ENCODE measurements around the gene DCAF12.
A peak's percentile ranks its signal among the peaks of the same experiment; 100 is the strongest.

DCAF12 gene

DNA sequence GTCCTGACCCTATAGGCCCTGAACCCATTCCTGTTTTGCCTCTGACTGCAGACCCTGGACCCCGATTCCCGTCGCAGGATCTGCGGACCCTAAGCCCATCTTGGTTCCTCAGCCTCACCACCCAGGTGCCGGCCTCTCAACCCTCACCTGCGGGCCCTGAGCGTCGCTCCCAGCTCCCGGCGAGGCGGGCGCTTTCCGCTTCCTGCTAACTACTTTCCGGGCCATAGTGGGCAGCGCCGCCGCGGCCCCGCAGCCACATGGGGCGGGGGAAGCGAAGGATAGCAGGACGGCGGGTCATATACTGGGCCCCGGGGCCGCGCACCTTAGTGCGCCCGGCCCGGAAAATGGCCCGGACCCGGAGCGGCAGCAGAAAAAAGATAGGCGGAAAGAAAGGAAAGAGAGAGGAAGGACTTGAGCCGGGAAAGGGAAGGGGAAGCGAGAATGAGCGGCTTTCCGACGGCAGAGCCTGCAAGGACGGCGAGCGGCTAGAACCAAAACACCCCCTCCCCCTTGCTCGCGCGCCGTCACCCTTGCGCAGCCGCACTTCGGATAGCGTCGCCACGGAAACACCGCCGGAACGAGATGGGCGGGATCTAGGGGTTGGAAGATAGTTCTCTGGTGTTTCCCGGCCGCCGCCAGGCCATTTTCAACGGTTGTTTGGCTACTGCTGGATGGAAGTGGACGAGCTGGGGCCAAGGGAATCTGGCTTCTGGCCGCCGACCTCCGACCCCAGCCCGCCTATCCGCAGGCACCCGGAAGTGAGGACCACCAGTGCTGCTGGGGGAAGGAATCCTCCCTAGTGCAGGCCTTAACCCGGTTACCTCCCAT lies at the start of gene DCAF12 (continued):
- TF ChIP-seq, protein P1, sequence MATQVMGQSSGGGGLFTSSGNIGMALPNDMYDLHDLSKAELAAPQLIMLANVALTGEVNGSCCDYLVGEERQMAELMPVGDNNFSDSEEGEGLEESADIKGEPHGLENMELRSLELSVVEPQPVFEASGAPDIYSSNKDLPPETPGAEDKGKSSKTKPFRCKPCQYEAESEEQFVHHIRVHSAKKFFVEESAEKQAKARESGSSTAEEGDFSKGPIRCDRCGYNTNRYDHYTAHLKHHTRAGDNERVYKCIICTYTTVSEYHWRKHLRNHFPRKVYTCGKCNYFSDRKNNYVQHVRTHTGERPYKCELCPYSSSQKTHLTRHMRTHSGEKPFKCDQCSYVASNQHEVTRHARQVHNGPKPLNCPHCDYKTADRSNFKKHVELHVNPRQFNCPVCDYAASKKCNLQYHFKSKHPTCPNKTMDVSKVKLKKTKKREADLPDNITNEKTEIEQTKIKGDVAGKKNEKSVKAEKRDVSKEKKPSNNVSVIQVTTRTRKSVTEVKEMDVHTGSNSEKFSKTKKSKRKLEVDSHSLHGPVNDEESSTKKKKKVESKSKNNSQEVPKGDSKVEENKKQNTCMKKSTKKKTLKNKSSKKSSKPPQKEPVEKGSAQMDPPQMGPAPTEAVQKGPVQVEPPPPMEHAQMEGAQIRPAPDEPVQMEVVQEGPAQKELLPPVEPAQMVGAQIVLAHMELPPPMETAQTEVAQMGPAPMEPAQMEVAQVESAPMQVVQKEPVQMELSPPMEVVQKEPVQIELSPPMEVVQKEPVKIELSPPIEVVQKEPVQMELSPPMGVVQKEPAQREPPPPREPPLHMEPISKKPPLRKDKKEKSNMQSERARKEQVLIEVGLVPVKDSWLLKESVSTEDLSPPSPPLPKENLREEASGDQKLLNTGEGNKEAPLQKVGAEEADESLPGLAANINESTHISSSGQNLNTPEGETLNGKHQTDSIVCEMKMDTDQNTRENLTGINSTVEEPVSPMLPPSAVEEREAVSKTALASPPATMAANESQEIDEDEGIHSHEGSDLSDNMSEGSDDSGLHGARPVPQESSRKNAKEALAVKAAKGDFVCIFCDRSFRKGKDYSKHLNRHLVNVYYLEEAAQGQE (tag by site-specific recombination; IDR thresholded peaks at IDR 0.05): peak; percentile 66
- TF ChIP-seq, protein P2, sequence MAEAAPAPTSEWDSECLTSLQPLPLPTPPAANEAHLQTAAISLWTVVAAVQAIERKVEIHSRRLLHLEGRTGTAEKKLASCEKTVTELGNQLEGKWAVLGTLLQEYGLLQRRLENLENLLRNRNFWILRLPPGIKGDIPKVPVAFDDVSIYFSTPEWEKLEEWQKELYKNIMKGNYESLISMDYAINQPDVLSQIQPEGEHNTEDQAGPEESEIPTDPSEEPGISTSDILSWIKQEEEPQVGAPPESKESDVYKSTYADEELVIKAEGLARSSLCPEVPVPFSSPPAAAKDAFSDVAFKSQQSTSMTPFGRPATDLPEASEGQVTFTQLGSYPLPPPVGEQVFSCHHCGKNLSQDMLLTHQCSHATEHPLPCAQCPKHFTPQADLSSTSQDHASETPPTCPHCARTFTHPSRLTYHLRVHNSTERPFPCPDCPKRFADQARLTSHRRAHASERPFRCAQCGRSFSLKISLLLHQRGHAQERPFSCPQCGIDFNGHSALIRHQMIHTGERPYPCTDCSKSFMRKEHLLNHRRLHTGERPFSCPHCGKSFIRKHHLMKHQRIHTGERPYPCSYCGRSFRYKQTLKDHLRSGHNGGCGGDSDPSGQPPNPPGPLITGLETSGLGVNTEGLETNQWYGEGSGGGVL (tag by site-specific recombination; IDR thresholded peaks at IDR 0.05): no peak
- TF ChIP-seq ZNF184 (tag by site-specific recombination; IDR thresholded peaks at IDR 0.05): no peak
- TF ChIP-seq, protein P3, sequence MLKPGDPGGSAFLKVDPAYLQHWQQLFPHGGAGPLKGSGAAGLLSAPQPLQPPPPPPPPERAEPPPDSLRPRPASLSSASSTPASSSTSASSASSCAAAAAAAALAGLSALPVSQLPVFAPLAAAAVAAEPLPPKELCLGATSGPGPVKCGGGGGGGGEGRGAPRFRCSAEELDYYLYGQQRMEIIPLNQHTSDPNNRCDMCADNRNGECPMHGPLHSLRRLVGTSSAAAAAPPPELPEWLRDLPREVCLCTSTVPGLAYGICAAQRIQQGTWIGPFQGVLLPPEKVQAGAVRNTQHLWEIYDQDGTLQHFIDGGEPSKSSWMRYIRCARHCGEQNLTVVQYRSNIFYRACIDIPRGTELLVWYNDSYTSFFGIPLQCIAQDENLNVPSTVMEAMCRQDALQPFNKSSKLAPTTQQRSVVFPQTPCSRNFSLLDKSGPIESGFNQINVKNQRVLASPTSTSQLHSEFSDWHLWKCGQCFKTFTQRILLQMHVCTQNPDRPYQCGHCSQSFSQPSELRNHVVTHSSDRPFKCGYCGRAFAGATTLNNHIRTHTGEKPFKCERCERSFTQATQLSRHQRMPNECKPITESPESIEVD (tag by site-specific recombination; IDR thresholded peaks at IDR 0.05): no peak
- no peak for TF ChIP-seq ZNF555 (tag by site-specific recombination; conservative IDR thresholded peaks at IDR 0.05)
- no peak for TF ChIP-seq ZNF140 (tag by site-specific recombination; IDR thresholded peaks at IDR 0.05)
- TF ChIP-seq GLIS1 (tag by site-specific recombination; IDR thresholded peaks at IDR 0.05): no peak
- no peak for TF ChIP-seq ZNF423 (tag by site-specific recombination; IDR thresholded peaks at IDR 0.05)
- no peak for TF ChIP-seq ZNF23 (tag by site-specific recombination; IDR thresholded peaks at IDR 0.05; ENCODE audit: borderline replicate concordance)
- TF ChIP-seq ZNF169 (tag by site-specific recombination; IDR thresholded peaks at IDR 0.05): no peak
- TF ChIP-seq ZNF785 (tag by site-specific recombination; IDR thresholded peaks at IDR 0.05): no peak
- TF ChIP-seq, protein P4, sequence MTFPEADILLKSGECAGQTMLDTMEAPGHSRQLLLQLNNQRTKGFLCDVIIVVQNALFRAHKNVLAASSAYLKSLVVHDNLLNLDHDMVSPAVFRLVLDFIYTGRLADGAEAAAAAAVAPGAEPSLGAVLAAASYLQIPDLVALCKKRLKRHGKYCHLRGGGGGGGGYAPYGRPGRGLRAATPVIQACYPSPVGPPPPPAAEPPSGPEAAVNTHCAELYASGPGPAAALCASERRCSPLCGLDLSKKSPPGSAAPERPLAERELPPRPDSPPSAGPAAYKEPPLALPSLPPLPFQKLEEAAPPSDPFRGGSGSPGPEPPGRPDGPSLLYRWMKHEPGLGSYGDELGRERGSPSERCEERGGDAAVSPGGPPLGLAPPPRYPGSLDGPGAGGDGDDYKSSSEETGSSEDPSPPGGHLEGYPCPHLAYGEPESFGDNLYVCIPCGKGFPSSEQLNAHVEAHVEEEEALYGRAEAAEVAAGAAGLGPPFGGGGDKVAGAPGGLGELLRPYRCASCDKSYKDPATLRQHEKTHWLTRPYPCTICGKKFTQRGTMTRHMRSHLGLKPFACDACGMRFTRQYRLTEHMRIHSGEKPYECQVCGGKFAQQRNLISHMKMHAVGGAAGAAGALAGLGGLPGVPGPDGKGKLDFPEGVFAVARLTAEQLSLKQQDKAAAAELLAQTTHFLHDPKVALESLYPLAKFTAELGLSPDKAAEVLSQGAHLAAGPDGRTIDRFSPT (tag by site-specific recombination; IDR thresholded peaks at IDR 0.05): no peak
- TF ChIP-seq ZNF112 (tag by site-specific recombination; IDR thresholded peaks at IDR 0.05): no peak
- peak; percentile 43; the same call in 1 of the 2 replicates for TF ChIP-seq ZEB2 (tag by site-specific recombination; IDR thresholded peaks at IDR 0.05)
- TF ChIP-seq ZNF266 (tag by site-specific recombination; IDR thresholded peaks at IDR 0.05; ENCODE audit: low read depth): no peak
- TF ChIP-seq KLF1 (tag by site-specific recombination; IDR thresholded peaks at IDR 0.05): no peak
- no peak for TF ChIP-seq REPIN1 (tag by site-specific recombination; IDR thresholded peaks at IDR 0.05; ENCODE audit: low read depth)
- no peak for TF ChIP-seq ZNF404 (tag by site-specific recombination; IDR thresholded peaks at IDR 0.05)
- TF ChIP-seq ZNF548 (tag by site-specific recombination; IDR thresholded peaks at IDR 0.05): no peak
- peak; percentile 99 for TF ChIP-seq ZNF600 (tag by site-specific recombination; IDR thresholded peaks at IDR 0.05)
- TF ChIP-seq, protein P5, sequence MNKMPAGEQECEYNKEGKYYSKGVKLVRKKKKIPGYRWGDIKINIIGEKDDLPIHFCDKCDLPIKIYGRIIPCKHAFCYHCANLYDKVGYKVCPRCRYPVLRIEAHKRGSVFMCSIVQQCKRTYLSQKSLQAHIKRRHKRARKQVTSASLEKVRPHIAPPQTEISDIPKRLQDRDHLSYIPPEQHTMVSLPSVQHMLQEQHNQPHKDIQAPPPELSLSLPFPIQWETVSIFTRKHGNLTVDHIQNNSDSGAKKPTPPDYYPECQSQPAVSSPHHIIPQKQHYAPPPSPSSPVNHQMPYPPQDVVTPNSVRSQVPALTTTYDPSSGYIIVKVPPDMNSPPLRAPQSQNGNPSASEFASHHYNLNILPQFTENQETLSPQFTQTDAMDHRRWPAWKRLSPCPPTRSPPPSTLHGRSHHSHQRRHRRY (tag by site-specific recombination; IDR thresholded peaks at IDR 0.05): no peak
- peak; percentile 76; the same call in 1 of the 2 replicates for TF ChIP-seq ZNF391 (tag by site-specific recombination; IDR thresholded peaks at IDR 0.05; ENCODE audit: borderline replicate concordance, low read depth)
- TF ChIP-seq ZNF132 (tag by site-specific recombination; IDR thresholded peaks at IDR 0.05; ENCODE audit: borderline replicate concordance): no peak
- TF ChIP-seq FEZF1 (tag by site-specific recombination; IDR thresholded peaks at IDR 0.05): no peak
- TF ChIP-seq, protein P6, sequence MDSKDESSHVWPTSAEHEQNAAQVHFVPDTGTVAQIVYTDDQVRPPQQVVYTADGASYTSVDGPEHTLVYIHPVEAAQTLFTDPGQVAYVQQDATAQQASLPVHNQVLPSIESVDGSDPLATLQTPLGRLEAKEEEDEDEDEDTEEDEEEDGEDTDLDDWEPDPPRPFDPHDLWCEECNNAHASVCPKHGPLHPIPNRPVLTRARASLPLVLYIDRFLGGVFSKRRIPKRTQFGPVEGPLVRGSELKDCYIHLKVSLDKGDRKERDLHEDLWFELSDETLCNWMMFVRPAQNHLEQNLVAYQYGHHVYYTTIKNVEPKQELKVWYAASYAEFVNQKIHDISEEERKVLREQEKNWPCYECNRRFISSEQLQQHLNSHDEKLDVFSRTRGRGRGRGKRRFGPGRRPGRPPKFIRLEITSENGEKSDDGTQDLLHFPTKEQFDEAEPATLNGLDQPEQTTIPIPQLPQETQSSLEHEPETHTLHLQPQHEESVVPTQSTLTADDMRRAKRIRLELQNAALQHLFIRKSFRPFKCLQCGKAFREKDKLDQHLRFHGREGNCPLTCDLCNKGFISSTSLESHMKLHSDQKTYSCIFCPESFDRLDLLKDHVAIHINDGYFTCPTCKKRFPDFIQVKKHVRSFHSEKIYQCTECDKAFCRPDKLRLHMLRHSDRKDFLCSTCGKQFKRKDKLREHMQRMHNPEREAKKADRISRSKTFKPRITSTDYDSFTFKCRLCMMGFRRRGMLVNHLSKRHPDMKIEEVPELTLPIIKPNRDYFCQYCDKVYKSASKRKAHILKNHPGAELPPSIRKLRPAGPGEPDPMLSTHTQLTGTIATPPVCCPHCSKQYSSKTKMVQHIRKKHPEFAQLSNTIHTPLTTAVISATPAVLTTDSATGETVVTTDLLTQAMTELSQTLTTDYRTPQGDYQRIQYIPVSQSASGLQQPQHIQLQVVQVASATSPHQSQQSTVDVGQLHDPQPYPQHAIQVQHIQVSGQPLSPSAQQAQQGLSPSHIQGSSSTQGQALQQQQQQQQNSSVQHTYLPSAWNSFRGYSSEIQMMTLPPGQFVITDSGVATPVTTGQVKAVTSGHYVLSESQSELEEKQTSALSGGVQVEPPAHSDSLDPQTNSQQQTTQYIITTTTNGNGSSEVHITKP (tag by site-specific recombination; IDR thresholded peaks at IDR 0.05): peak; percentile 89
- no peak for TF ChIP-seq ZNF747 (tag by site-specific recombination; IDR thresholded peaks at IDR 0.05)
